RWPE1 (cell line): ENCODE data around the gene MT1H.

ENCODE experiments used
- CTCF ChIA-PET: fragments of 350-600 bp; sonication (Branson Sonifier 250); formaldehyde crosslinking; extraction: SDS; loops from one replicate; lab custom pipeline; 2021; lab: Yijun Ruan, JAX
- POLR2A ChIA-PET: fragments of 400-600 bp; formaldehyde crosslinking; extraction: SDS; loops from one replicate; lab custom pipeline; 2020; ENCODE audit warnings: antibody characterized with exemption; ENCODE audit not compliant: low non-redundant PET; lab: Yijun Ruan, JAX
- DNase-seq: peaks from one replicate; pipeline ENCODE4 v3.0.0; 2012; ENCODE audit warnings: low spot score
- H3K27ac ChIP-seq: fragments of 450-650 bp; 2 replicates; pipeline ENCODE4 v1.5.1; 2017
- CTCF ChIP-seq: fragments of 450-650 bp; conservative IDR thresholded peaks from 2 replicates; pipeline ENCODE4 v1.5.1; 2017; ENCODE audit warnings: low read depth, mild to moderate bottlenecking

MT1H gene

GRCh38 chr16:56708525-56709442 lies 39.2 kb downstream of the MT1H start:
- no peak for TF ChIP-seq CTCF
- CTCF ChIA-PET = interaction anchor here (0.5 to 0.9 kb wide), 2 partner anchors 108 to 132 kb away, joined by 3 to 4 read pairs; no protein-coding TSS in a partner anchor
- H3K27ac ChIP-seq = no peak overlapping the region
- POLR2A ChIA-PET = no interaction called here
- no peak for DNase-seq

- CTCF ChIA-PET = no interaction called here
- POLR2A ChIA-PET = no interaction called here
- no peak for DNase-seq
- TF ChIP-seq CTCF = no peak
- no peak overlapping the region for H3K27ac ChIP-seq
Observed at GRCh38 chr16:56709443-56710040, 39.9 kb downstream of the MT1H start.

GRCh38 chr16:56710181-56710737 lies 40.6 kb downstream of the MT1H start:
- no peak for DNase-seq
- H3K27ac ChIP-seq = no peak overlapping the region
- ChIA-PET CTCF (interaction anchor here (0.9 to 1.2 kb wide), 2 partner anchors 9 to 763 kb away, joined by 3 read pairs; no protein-coding TSS in a partner anchor), POLR2A (no interaction called here)
- TF ChIP-seq CTCF = no peak

GRCh38 chr16:56711862-56712261 lies 42.2 kb downstream of the MT1H start:
- H3K27ac ChIP-seq = no peak overlapping the region
- no peak for DNase-seq
- no peak for TF ChIP-seq CTCF
- CTCF ChIA-PET = no interaction called here
- POLR2A ChIA-PET = no interaction called here

- DNase-seq = no peak
- ChIA-PET CTCF (no interaction called here), POLR2A (no interaction called here)
- TF ChIP-seq CTCF = no peak
- no peak overlapping the region for H3K27ac ChIP-seq
Observed at GRCh38 chr16:56713794-56714193, 44.2 kb downstream of the MT1H start.

GRCh38 chr16:56715126-56715525 lies 45.5 kb downstream of the MT1H start:
- POLR2A ChIA-PET = no interaction called here
- DNase-seq = no peak
- no peak overlapping the region for H3K27ac ChIP-seq
- no peak for TF ChIP-seq CTCF
- CTCF ChIA-PET = no interaction called here
